GM19452 (cell line): ENCODE data around the gene AFDN.

Source experiments
- ATAC-seq: cut with Tn5 transposase; IDR thresholded peaks from one replicate; pipeline ENCODE4 v1.9.1; 2021; ENCODE audit not compliant: unreplicated experiment

Gene AFDN

GRCh38 chr6:168016721-168017525 lies 190.2 kb downstream of the AFDN start:
- ATAC-seq = no peak

- ATAC-seq = no peak
These were observed 190.9 kb downstream of the AFDN start for GRCh38 chr6:168017629-168018028.

- ATAC-seq = no peak
These were observed 192.0 kb downstream of the AFDN start for GRCh38 chr6:168018664-168019063.

GRCh38 chr6:168020242-168020641 lies 193.5 kb downstream of the AFDN start:
- no peak for ATAC-seq

GRCh38 chr6:168021581-168021980 lies 194.9 kb downstream of the AFDN start:
- ATAC-seq = no peak
